NCI-H146 treated with DMSO at 0.1 percent for 48 hours (cell line): Measurements from ENCODE around the gene PROZ.
"Not testable (repeated sequence)": the region's sequence is repeated elsewhere in the genome, so short reads cannot be mapped to it uniquely, and the experiment has no call there.

ENCODE experiments used
- DNase-seq: peaks from one replicate; lab custom pipeline; 2025; ENCODE audit not compliant: unreplicated experiment; lab: John Stamatoyannopoulos, UW

Gene PROZ

DNA sequence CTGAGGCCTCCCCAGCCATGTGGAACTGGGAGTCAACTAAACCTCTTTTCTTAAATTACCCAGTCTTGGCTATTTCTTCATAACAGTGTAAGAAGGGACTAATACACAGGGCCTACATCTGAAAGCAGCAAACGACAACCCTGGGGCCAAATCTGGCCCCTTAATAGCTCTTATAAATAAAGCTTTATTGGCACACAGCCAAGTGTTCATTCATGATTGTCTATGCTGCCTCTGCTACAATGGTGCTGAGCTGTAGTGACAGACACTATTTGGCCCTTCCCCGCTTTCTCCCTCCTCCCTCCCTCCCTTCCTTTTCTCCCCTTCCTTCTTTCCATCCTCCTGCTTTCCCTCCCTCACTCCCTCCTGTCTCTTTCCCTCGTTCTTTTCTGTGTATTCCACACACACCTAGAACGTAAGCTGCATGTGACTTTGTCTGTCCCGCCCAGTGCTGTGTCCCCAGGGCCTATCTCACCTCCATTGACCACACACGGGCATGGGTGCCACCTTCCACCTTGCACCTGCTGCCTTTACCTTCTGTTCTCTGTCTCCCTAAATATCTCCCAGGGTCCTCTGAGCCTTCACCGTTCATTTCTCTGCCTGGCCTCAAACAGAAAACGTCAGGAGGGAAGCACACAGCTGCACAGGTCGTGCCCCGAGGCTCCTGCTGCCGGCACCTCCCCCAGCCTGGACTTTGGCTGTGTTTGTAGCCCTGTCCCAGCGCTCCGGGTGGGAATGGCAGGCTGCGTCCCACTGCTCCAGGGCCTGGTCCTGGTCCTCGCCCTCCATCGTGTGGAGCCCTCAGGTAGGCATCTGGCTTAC is at the start of gene PROZ:
PROZ (plus strand) TSS at position 720 of the 819 bp plus-strand sequence; CDS start at position 733, 13 bp downstream.
- no peak for DNase-seq

- DNase-seq = no peak
Measured at GRCh38 chr13:113109151-113110047, 49.0 kb upstream of the PROZ start.

DNA sequence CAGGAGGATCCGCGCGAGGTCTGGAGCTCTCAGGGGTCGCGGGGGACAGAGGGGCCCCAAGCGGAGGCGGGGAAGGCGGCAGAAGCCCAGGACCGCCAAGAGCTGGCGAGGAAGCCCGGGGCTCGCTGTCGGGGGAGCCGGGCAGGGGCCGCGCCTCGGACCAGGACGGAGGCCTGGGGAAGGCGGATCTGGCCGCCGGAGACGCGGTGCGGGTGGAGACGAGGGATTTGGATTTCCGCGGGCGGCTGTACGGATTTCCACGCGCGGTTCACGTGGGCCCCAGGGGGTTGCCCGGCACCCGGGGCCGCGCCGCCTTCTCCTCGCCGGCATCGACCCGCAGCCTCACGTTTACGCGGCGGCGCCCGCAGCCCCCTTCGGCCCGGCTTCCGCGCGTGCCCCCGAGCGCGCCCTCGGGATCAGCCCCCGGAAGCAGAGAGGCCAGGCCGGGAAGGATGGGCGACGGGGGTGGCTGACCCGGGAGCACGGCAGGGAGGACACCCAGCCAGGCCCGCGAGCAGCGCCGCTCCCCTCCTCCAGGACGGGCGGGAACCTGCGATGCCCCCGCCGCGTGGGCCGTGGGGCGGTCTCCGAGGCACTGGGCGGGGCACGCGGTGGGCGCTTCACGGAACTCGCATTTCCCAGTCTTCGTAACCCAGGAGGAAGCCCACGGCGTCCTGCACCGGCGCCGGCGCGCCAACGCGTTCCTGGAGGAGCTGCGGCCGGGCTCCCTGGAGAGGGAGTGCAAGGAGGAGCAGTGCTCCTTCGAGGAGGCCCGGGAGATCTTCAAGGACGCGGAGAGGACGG is 48.2 kb upstream of the PROZ start:
- DNase-seq = no peak

DNA sequence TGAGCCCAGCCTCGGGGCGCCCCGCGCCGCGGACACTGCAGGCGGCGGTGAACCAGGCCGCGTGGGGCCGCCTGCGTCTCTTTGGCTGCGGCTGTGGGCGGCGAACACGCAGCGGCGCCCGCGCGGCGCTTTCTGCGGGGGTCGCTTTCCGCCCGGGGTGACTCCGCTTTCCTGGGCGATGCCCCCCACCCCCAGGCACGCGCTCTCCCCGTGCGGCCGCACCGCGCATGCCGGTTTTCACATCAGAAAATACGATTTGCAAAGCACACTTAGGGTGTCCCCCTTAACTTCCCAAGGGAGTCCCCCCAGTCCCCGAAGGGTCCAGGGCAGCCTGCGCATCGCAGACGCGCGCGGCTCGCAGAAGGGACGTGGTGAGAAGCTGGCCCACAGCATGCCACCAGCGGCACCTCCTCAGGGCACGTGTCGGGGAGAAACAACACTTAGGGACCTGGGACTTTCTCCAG is 47.6 kb upstream of the PROZ start:
- no peak for DNase-seq

DNA sequence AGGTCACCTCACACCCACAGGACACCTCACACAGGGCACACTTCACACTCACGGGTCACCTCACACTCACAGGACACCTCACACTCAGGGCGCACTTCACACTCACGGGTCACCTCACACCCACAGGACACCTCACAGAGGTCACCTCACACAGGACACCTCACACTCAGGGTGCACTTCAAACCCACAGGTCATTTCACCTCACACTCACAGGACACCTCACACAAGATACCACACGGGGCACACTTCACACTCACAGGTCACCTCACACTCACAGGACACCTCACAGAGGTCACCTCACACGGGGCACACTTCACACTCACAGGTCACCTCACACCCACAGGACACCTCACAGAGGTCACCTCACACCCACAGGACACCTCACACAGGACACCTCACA is 46.6 kb upstream of the PROZ start:
- not testable (repeated sequence) for DNase-seq

DNA sequence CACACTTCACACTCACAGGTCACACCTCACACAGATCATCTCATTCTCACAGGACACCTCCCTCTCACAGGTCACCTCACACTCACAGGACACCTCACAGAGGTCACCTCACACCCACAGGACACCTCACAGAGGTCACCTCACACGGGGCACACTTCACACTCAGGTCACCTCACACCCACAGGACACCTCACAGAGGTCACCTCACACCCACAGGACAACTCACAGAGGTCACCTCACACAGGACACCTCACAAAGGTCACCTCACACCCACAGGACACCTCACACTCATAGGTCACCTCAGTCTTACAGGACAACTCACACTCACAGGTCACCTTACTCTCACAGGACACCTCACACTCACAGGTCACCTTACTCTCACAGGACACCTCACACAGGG is 46.0 kb upstream of the PROZ start:
- not testable (repeated sequence) for DNase-seq

- no peak for DNase-seq
Measured at GRCh38 chr13:113112893-113113845, 45.3 kb upstream of the PROZ start.

DNA sequence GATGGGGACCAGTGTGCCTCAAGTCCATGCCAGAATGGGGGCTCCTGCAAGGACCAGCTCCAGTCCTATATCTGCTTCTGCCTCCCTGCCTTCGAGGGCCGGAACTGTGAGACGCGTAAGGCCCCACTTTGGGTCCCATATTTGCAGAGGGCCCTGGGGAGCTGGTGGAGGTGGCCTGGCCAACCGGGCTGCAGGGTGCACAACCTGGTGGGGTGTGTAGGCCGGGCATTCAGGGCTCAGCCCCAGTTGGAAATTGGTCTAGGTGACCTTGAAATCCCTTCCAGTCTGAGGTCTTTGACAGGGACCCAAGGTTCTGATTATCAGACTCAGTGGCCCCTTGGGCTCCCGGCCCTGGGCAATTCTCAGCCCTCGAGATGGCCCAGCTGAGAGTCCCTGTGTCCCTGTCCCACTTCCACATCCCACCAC is 44.6 kb upstream of the PROZ start:
- DNase-seq = no peak

DNA sequence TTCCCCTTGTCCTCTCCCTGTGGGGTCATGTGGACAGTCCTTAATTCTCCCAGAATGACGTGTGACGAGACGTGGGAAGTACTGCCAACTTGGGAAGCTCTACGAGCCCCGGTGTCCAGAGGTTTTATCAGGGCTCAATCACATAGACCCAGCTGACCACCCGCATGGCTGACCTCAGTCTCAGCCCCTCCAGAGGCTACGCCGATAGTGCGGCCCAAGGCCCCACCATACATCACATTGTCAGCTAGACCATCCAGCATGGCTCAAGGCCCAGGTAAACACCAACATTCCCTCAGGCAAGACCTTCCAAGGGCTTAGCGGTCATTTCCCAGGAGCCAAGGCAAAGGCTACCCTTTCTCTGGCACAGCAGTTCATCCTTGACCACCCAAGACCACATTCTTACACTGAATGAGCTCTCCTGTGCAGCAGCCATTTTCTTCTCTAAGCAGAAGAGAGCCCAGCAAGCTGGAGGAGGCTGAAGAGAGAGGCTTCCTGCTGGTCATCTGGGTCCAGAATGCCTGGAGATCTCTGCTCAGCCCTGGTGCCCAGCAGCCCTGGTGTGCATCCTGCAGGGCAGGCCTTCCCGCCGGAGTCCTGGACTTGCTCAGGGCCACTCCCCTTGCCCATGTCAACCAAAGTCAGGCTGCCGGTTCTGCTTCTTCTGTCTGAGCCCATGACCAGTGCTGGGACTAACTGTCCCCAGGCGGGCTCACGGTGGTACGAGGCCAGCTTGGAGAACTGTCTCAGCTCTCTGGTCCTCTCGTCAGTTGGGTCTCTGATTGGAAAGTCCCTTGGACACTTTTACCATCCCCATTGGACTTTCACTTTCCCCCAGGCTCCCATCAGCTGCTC is 43.7 kb upstream of the PROZ start:
- no peak for DNase-seq

GRCh38 chr13:113115363-113116205 is 42.9 kb upstream of the PROZ start:
- DNase-seq = no peak

DNA sequence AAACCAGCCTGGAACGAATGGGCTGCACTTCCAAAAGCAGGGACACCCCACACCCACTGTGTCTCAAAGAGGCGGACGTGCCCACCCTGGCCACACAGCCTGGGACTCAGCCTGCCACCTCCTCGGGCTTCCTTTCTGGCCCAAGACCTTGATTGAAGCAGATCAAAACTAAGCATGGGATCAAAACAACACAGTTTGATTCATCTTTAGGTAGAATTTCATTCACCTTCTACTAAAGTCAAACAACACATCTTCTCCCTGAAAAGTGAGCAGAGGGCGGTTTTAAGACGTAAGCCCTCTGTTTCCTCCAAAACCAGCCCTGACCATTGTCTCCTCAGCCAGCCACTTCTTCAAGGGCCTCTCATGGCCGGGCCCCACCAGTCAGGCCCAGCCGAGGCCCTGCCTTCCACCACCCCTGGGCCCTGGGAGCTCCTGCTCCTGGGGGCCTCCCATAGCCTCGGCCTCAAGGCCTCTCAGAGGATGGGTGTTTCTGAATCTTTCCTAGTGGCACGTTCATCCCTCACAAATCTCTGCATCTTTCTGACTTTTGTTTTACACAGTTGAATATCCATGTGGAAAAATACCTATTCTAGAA is 42.1 kb upstream of the PROZ start:
- DNase-seq = no peak

- no peak for DNase-seq
Measured at GRCh38 chr13:113116871-113117271, 41.6 kb upstream of the PROZ start.

DNA sequence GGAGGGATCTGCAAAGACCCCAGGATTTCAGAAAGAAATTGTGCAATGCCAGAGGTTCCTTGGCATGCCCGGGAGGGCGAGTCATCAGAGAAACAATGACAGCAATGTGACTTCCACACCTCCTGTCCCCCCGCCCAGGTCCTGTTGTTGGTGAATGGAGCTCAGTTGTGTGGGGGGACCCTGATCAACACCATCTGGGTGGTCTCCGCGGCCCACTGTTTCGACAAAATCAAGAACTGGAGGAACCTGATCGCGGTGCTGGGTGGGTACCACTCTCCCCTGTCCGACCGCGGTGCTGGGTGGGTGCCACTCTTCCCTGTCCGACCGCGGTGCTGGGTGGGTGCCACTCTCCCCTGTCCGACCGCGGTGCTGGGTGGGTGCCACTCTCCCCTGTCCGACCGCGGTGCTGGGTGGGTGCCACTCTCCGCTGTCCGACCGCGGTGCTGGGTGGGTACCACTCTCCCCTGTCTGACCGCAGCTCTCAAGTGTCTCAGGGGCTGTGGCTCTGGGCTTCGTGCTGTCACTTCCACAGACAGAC is 41.0 kb upstream of the PROZ start:
- no peak for DNase-seq

DNA sequence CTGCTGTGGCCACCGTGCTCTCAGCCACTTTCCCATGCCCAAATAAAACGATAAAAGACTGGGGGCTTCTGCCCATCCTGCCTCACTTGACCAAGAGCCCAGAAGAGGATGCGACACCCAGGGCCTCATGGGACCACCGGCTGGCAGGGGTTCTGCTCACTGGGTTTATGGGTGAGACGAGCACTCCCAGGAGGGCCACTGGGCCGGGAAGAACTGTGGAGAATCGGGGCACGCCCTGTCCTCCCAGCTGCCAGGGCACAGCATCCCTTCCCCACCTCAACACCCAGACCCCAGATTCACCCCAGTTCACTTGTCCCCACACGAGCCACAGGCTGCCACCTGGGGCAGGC is 40.6 kb upstream of the PROZ start:
- no peak for DNase-seq

DNA sequence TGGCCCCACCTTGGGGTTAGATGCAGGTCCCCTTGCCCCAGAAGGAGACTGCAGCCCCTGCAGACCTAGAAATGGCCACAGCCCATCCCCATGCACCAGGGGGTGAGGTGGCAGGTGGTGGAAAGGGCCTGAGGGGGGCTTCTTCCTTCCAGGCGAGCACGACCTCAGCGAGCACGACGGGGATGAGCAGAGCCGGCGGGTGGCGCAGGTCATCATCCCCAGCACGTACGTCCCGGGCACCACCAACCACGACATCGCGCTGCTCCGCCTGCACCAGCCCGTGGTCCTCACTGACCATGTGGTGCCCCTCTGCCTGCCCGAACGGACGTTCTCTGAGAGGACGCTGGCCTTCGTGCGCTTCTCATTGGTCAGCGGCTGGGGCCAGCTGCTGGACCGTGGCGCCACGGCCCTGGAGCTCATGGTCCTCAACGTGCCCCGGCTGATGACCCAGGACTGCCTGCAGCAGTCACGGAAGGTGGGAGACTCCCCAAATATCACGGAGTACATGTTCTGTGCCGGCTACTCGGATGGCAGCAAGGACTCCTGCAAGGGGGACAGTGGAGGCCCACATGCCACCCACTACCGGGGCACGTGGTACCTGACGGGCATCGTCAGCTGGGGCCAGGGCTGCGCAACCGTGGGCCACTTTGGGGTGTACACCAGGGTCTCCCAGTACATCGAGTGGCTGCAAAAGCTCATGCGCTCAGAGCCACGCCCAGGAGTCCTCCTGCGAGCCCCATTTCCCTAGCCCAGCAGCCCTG is 40.0 kb upstream of the PROZ start:
- no peak for DNase-seq

GRCh38 chr13:113119166-113119821 is 39.2 kb upstream of the PROZ start:
- DNase-seq = no peak
